BLaER1 treated with 17β-estradiol and CSF1 and Interleukin-3, amounts not matched to agents 10 nM and 100 nM (cell line): Measurements from ENCODE around the gene ST3GAL6.

ENCODE experiments used
- H3K27ac ChIP-seq, 11 experiments: shearing (Covaris generic); formaldehyde crosslinking; 2 replicates each; pipeline ENCODE4 v1.8.1; 2022
- H3K27me3 ChIP-seq, 11 experiments: shearing (Covaris generic); formaldehyde crosslinking; 2 replicates each; pipeline ENCODE4 v1.8.1; 2022
- H3K36me3 ChIP-seq, 11 experiments: shearing (Covaris generic); formaldehyde crosslinking; 2 replicates each; pipeline ENCODE4 v1.8.1; 2022
- H3K4me1 ChIP-seq, 10 experiments: shearing (Covaris generic); formaldehyde crosslinking; 2 replicates each; pipeline ENCODE4 v1.8.1; 2022
- H3K4me2 ChIP-seq, 11 experiments: shearing (Covaris generic); formaldehyde crosslinking; 2 replicates each; pipeline ENCODE4 v1.8.1; 2022
- H3K4me3 ChIP-seq, 10 experiments: shearing (Covaris generic); formaldehyde crosslinking; 2 replicates each; pipeline ENCODE4 v1.8.1; 2022
- H3K9ac ChIP-seq, 11 experiments: shearing (Covaris generic); formaldehyde crosslinking; 2 replicates each; pipeline ENCODE4 v1.8.1; 2022
- H3K9me3 ChIP-seq, 11 experiments: shearing (Covaris generic); formaldehyde crosslinking; replicated peaks in 1 of 11; 2 replicates each; pipeline ENCODE4 v1.8.1; 2022
- H4K20me1 ChIP-seq, 11 experiments: shearing (Covaris generic); formaldehyde crosslinking; 2 replicates each; pipeline ENCODE4 v1.8.1; 2022
- Cebpa-rat ChIP-seq, 11 experiments: shearing (Covaris generic); IDR thresholded peaks; 2 replicates each; pipeline ENCODE4 v1.8.1; 2022

Gene ST3GAL6

DNA sequence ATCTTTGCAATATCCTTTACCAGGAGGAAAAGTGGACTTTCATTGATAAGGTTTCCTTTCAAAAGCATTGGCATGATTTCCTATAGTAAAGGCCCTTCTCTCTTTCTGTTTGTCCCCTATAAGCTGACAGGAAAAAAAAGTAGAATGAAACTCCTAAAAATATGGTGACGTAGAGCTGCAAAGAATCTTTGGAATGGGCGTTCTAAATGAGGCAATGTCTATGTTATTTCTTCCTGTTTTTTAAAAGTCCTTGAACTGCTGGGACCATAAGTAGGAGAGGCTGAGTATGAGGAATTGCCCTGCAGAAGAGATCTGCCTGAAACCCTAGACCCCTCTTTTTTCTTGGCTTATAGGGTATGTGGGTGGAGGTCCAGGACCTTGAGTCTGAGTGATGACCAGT is 17.2 kb downstream of the ST3GAL6 start:
- peaks cover 0 to 98% (median 3%) of the 10 kb centered on the region in 11 experiments; a peak in 10 of 22 replicates for H3K36me3 ChIP-seq
- no peaks in the 10 kb centered on the region for H3K27me3 ChIP-seq
- H3K4me2 ChIP-seq: peak overlapping the region in 2 of 11 experiments; percentile 84 to 85; a peak in 4 of 22 replicates
- TF ChIP-seq Cebpa-rat (IDR thresholded peaks at IDR 0.05): no peak
- no peak overlapping the region for H3K4me3 ChIP-seq
- peak overlapping the region in 1 of 11 experiments; percentile 85; a peak in 3 of 22 replicates for H3K27ac ChIP-seq
- H3K4me1 ChIP-seq: peaks cover 0 to 95% (median 20%) of the 10 kb centered on the region in 10 experiments; a peak in 14 of 20 replicates
- peaks cover 0 to 96% (median 0%) of the 10 kb centered on the region in 11 experiments; a peak in 7 of 22 replicates for H4K20me1 ChIP-seq
- peaks cover 0 to 9% (median 0%) of the 10 kb centered on the region in 11 experiments; a peak in 2 of 22 replicates for H3K9me3 ChIP-seq
- no peak overlapping the region for H3K9ac ChIP-seq

DNA sequence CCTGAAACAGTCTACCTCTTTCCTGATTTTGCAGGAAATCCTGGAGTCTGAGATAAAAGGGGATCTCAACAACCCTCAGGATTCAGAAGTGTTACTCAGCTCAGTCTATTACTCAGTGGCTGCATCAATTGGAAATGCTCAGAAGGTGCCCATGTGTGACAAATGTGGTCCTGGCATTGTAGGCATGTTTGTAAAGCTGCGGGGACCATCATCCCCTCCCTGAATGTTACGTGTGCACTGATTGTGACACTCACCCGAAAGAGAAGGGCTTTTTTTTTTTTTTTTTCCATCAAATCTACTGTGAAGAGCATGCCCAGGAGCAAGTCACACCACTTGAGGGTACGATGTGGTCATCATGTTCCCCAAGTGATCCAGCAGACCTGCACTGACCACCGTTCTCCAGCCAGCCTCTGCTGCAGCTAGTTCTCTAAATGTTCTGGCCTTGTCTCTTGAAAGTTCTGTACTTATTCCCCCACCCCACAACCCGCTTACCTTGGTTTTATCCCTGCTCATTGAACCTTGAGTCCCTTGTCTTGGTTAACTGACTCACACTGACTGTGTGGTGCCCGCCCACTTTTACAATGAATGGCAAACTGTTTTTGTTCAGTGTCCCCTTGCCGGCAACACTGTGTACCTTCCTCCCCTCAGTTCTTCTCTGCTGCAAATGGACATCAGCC is 19.8 kb downstream of the ST3GAL6 start:
- Histone ChIP-seq H3K36me3 (peaks cover 0 to 98% (median 3%) of the 10 kb centered on the region in 11 experiments; a peak in 11 of 22 replicates), H4K20me1 (peaks cover 0 to 96% (median 0%) of the 10 kb centered on the region in 11 experiments; a peak in 7 of 22 replicates), H3K27me3 (no peaks in the 10 kb centered on the region), H3K4me3 (no peak overlapping the region), H3K9me3 (peaks cover 0 to 9% (median 0%) of the 10 kb centered on the region in 11 experiments; a peak in 2 of 22 replicates), H3K4me2 (peak overlapping the region in 3 of 11 experiments; percentile 18 to 51 (median 48); a peak in 3 of 22 replicates), H3K27ac (no peak overlapping the region), H3K4me1 (peaks cover 0 to 95% (median 20%) of the 10 kb centered on the region in 10 experiments; a peak in 14 of 20 replicates), H3K9ac (no peak overlapping the region)
- no peak for TF ChIP-seq Cebpa-rat (IDR thresholded peaks at IDR 0.05)

DNA sequence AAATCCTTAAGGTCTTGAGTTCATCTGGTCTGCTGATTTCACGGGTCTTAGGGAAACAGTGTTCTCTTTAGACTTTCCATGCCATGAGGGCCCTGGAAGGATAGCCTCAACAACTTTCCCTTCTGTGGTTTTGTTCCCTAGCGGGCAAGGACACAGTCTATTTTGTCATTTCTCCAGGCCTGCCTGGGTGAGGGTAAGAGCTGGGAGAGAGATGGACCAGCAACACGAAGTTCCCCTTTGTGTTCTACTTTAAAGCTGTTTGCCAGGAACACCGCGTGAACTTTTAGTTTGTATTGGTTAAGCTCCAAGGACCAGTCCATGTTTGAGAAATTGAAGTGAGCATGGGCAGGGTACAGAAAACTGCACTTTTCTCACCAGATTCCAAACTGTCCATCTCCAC is 20.9 kb downstream of the ST3GAL6 start:
- TF ChIP-seq Cebpa-rat (IDR thresholded peaks at IDR 0.05): no peak
- H3K9ac ChIP-seq: no peak overlapping the region
- H4K20me1 ChIP-seq: peaks cover 0 to 96% (median 0%) of the 10 kb centered on the region in 11 experiments; a peak in 6 of 22 replicates
- H3K36me3 ChIP-seq: peaks cover 0 to 100% (median 3%) of the 10 kb centered on the region in 11 experiments; a peak in 11 of 22 replicates
- no peaks in the 10 kb centered on the region for H3K27me3 ChIP-seq
- peak overlapping the region in 3 of 11 experiments; percentile 17 to 51 (median 48); a peak in 4 of 22 replicates for H3K4me2 ChIP-seq
- H3K4me1 ChIP-seq: peaks cover 0 to 90% (median 10%) of the 10 kb centered on the region in 10 experiments; a peak in 13 of 20 replicates
- no peak overlapping the region for H3K4me3 ChIP-seq
- H3K27ac ChIP-seq: no peak overlapping the region
- H3K9me3 ChIP-seq: peaks cover 0 to 9% (median 0%) of the 10 kb centered on the region in 11 experiments; a peak in 2 of 22 replicates

DNA sequence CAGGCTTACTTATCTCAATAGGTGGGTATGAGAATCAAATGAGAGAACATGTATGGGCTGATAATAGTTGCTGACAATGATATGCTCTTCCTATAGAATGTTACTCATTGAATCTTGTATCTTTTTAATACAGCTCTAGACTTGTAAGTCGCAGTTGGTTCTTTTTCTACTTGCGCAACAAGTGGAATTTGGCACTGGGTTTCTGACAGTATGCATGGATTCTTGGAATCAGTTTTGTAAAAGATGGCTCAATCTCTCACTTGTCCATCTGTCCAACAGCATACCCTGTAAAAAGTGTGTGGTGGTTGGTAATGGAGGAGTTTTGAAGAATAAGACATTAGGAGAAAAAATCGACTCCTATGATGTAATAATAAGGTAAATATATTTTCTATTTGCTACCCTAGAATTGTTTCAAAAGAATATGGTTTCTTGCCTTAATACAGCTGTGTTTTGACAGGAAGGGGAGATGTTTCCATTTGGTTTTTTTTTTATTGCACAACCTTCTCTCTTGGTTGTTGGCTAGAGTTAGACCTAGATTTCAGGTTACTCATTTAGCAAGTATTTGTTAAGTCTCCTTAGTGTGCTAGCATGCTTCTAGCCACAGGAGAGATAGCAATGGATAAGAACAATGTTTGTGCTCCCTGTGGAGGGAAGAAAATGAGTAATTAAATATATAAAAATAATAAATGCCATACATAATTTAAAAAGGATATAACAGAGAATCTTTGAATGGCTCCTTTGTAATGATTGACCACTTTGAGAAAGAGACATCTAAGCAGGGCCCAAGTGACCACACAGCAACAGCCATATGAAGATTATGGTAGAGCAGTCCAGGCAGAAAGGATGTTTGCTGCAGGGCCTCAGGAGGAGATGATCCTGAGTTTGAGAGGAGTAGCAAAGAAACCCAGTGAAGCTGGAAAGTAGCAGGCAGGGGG is 21.8 kb downstream of the ST3GAL6 start:
- H3K9me3 ChIP-seq: peaks cover 0 to 7% (median 0%) of the 10 kb centered on the region in 11 experiments; a peak in 2 of 22 replicates
- no peak overlapping the region for H3K27ac ChIP-seq
- H3K36me3 ChIP-seq: peaks cover 0 to 100% (median 3%) of the 10 kb centered on the region in 11 experiments; a peak in 11 of 22 replicates
- peaks cover 0 to 81% (median 4%) of the 10 kb centered on the region in 10 experiments; a peak in 9 of 20 replicates for H3K4me1 ChIP-seq
- no peaks in the 10 kb centered on the region for H3K27me3 ChIP-seq
- TF ChIP-seq Cebpa-rat (IDR thresholded peaks at IDR 0.05): peak in 3 of 11 experiments; percentile 10 to 51 (median 15); a peak in 2 of 22 replicates
- H3K9ac ChIP-seq: no peak overlapping the region
- H3K4me2 ChIP-seq: peak overlapping the region in 2 of 11 experiments; percentile 25 to 51; a peak in 2 of 22 replicates
- peaks cover 0 to 97% (median 0%) of the 10 kb centered on the region in 11 experiments; a peak in 6 of 22 replicates for H4K20me1 ChIP-seq
- no peak overlapping the region for H3K4me3 ChIP-seq

DNA sequence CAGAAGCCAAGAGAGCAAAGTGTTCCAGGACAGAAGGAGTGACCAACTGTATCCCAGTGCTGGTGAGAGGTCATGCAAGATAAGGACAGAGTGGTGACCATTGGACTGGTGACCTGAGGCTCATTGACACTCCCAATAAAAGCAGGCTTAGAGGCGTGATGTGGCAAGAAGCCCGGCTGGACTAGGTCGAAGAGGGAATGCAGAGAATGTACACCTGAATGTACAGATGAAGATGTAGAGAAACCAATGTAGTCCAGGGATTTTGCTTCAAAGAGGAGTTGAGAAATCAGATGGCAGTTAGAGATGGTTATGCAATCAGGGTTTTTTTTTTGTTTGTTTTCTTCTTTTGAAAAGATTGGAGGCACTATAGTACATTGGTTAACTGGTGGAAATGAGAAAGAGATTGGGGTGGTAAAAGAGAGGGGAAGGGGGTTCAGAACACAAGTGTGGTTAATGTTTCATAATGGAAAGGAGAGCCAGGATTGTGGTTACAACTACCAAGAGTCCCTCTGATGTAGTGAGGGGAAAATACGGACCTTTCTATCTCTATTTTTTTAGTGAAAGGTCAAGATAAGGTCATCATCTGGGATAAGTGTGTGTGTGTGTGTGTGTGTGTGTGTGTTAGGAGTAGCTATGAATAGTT is 23.3 kb downstream of the ST3GAL6 start:
- Histone ChIP-seq H4K20me1 (peaks cover 0 to 100% (median 0%) of the 10 kb centered on the region in 11 experiments; a peak in 6 of 22 replicates), H3K9me3 (no peaks in the 10 kb centered on the region), H3K4me2 (peak overlapping the region in 4 of 11 experiments; percentile 2 to 36 (median 20); a peak in 2 of 22 replicates), H3K36me3 (peaks cover 0 to 100% (median 0%) of the 10 kb centered on the region in 11 experiments; a peak in 11 of 22 replicates), H3K9ac (no peak overlapping the region), H3K27me3 (no peaks in the 10 kb centered on the region), H3K27ac (peak overlapping the region in 4 of 11 experiments; percentile 6 to 28 (median 20); a peak in 4 of 22 replicates), H3K4me3 (no peak overlapping the region), H3K4me1 (peaks cover 0 to 70% (median 4%) of the 10 kb centered on the region in 10 experiments; a peak in 9 of 20 replicates)
- no peak for TF ChIP-seq Cebpa-rat (IDR thresholded peaks at IDR 0.05)

DNA sequence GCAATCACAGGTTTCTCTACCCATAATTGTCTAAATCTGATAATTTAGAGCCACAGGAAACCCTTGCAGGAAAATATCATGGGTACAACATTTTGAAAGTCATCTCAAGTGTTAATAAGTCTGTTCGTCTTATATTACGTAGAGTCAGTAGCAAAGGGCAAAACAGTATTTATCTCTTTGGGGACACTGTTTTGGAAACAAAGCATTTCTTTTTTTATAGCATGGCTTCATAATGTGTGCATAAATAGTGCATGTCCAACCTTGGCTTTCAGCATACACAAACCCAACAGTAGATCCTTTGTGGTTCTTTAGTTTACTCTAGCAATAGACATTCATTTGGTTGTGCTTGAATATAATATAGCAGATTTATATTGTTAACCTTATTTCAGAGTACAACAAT is 24.0 kb downstream of the ST3GAL6 start:
- no peak for TF ChIP-seq Cebpa-rat (IDR thresholded peaks at IDR 0.05)

DNA sequence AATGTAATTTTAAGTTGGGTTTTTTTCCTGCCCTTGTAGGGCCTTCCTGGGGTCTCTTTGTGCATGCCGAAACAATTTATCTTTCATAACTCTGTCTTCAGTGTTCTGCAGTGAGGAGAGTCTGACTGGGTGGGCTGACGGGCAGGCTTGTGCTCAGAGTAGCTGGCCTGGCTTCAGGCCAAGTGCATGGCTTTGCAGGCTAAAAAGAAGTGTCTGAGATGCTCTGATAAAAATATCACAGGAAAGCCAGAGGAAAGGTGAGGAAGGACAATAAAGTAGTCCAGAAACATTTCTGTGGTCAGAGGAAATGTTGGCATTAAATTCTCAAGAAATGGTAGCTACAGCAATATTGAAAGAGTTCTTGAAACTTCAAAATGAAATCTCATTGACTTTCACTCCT is 25.5 kb downstream of the ST3GAL6 start:
- Histone ChIP-seq H3K4me1 (peaks cover 0 to 49% (median 2%) of the 10 kb centered on the region in 10 experiments; a peak in 9 of 20 replicates), H3K9me3 (no peaks in the 10 kb centered on the region), H3K27me3 (no peaks in the 10 kb centered on the region), H3K36me3 (peaks cover 0 to 100% (median 0%) of the 10 kb centered on the region in 11 experiments; a peak in 11 of 22 replicates), H3K4me2 (no peak overlapping the region), H3K4me3 (no peak overlapping the region), H4K20me1 (peaks cover 0 to 100% (median 0%) of the 10 kb centered on the region in 11 experiments; a peak in 6 of 22 replicates), H3K27ac (no peak overlapping the region), H3K9ac (no peak overlapping the region)
- TF ChIP-seq Cebpa-rat (IDR thresholded peaks at IDR 0.05): no peak

More for the DNA sequence above, 24.0 kb downstream of the ST3GAL6 start:
- no peak overlapping the region for H3K4me2 ChIP-seq
- H3K4me1 ChIP-seq: peaks cover 0 to 64% (median 4%) of the 10 kb centered on the region in 10 experiments; a peak in 9 of 20 replicates
- H3K4me3 ChIP-seq: no peak overlapping the region
- no peak overlapping the region for H3K9ac ChIP-seq
- H4K20me1 ChIP-seq: peaks cover 0 to 100% (median 0%) of the 10 kb centered on the region in 11 experiments; a peak in 6 of 22 replicates
- peaks cover 0 to 100% (median 0%) of the 10 kb centered on the region in 11 experiments; a peak in 11 of 22 replicates for H3K36me3 ChIP-seq
- H3K27ac ChIP-seq: no peak overlapping the region
- no peaks in the 10 kb centered on the region for H3K9me3 ChIP-seq
- H3K27me3 ChIP-seq: no peaks in the 10 kb centered on the region
